HG03342 (cell line): ENCODE measurements around the gene TMEM119.
"Not testable (repeated sequence)": the region's sequence is repeated elsewhere in the genome, so short reads cannot be mapped to it uniquely, and the experiment has no call there.

ENCODE experiments used
- ATAC-seq: cut with Tn5 transposase; IDR thresholded peaks from one replicate; pipeline ENCODE4 v1.9.1; 2021; ENCODE audit warnings: mild to moderate bottlenecking, moderate library complexity; ENCODE audit not compliant: unreplicated experiment

TMEM119 gene

GRCh38 chr12:108602976-108603704 is 5.3 kb upstream of the TMEM119 start:
- no peak for ATAC-seq

- ATAC-seq: no peak
Observed at GRCh38 chr12:108602209-108602705, 4.4 kb upstream of the TMEM119 start.

GRCh38 chr12:108600702-108601007 is 2.8 kb upstream of the TMEM119 start:
- no peak for ATAC-seq

- no peak for ATAC-seq
Observed at GRCh38 chr12:108599948-108600701, 2.2 kb upstream of the TMEM119 start.

- no peak for ATAC-seq
Observed at GRCh38 chr12:108599541-108599940, 1.7 kb upstream of the TMEM119 start.

GRCh38 chr12:108598553-108599250 is 818 bp upstream of the TMEM119 start:
- no peak for ATAC-seq

GRCh38 chr12:108596854-108597558 is 878 bp downstream of the TMEM119 start:
- ATAC-seq: no peak

- no peak for ATAC-seq
Observed at GRCh38 chr12:108595711-108596647, 1.9 kb downstream of the TMEM119 start.

- no peak for ATAC-seq
Observed at GRCh38 chr12:108594960-108595710, 2.7 kb downstream of the TMEM119 start.

- no peak for ATAC-seq
Observed at GRCh38 chr12:108594323-108594903, 3.5 kb downstream of the TMEM119 start.

- ATAC-seq: no peak
Observed at GRCh38 chr12:108592033-108592909, 5.6 kb downstream of the TMEM119 start.

- no peak for ATAC-seq
Observed at GRCh38 chr12:108591267-108591980, 6.5 kb downstream of the TMEM119 start.

GRCh38 chr12:108590463-108590862 is 7.4 kb downstream of the TMEM119 start:
- ATAC-seq: not testable (repeated sequence)

GRCh38 chr12:108589840-108590229 is 8.0 kb downstream of the TMEM119 start:
- no peak for ATAC-seq

- no peak for ATAC-seq
Observed at GRCh38 chr12:108589028-108589839, 8.7 kb downstream of the TMEM119 start.

- no peak for ATAC-seq
Observed at GRCh38 chr12:108587826-108588225, 10.1 kb downstream of the TMEM119 start.
